ENCODE results near the gene TMEM239.
"Not testable (repeated sequence)": the region's sequence is repeated elsewhere in the genome, so short reads cannot be mapped to it uniquely, and the experiment has no call there.

The TMEM239 gene

DNA sequence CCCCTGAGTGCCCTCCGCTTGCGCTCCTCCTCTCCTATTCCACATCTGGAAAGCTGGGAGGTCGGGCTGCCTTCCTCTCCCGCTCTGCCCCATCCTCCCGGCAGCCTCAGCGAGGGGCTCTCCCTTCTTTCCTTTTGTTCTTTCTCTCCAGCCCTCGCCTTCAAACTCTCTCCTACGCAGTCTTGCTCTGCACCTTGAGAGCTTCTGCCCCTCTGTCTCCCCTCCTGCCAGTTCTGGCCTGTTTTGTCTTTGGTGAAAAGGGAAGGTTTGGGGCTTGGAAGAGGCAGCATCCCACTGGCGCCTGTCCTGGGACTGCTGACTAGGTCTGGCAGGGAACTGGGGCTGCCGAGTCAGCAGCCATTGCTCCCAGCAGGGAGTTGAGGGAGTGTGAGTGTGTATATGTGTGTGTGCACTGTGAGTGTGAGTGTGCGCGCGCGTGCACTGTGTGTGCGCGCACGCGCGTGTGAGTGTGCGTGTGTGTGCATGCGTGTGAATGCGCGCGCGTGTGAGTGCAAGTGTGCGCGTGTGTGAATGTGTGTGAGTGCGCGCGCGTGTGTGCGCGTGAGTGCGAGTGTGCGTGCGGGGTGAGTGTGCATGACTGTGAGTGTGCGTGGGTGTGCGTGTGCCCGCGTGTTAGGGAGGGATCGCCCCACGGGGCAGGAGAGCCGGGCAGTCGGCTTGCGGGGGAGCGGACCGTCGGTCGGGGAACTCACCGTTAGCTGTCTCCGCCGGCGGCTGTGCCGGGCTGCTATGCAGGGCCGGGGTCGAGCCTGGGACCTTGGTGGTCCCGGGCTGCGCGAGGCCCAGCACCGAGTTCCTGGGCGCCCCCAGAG is 16.3 kb upstream of the TMEM239 start:
- no peak for DNase-seq

- no peak for DNase-seq
Measured at GRCh38 chr20:2800521-2801285, 15.5 kb upstream of the TMEM239 start, which contains the start of gene CPXM1. Gene CPXM1 (minus strand): TSS chr20:2800627. CDS start chr20:2800572, 55 bp downstream.

DNA sequence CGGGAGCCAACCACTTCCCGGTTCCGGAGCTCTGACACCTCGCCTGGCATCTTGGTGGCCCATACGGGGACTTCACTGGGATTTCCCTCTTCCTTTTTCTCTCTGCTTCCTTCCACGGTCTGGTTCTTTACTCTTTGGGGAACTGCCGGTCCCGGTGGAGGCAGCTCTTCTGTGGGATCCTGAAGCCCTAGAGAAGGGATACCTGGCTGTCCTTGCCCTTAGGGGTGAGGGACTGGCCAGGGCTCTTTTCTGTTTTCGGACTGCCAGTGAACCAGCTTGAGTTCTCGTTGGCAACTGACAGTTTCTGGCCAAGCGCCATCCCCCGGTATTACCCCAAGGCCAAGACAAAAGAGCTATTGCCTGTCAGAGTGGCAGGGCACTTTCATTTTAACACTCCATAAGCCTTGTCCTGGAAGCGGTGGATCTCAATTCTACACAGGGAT is 14.9 kb upstream of the TMEM239 start:
- DNase-seq = no peak

- DNase-seq = no peak
Measured at GRCh38 chr20:2804041-2804828, 11.9 kb upstream of the TMEM239 start.

DNA sequence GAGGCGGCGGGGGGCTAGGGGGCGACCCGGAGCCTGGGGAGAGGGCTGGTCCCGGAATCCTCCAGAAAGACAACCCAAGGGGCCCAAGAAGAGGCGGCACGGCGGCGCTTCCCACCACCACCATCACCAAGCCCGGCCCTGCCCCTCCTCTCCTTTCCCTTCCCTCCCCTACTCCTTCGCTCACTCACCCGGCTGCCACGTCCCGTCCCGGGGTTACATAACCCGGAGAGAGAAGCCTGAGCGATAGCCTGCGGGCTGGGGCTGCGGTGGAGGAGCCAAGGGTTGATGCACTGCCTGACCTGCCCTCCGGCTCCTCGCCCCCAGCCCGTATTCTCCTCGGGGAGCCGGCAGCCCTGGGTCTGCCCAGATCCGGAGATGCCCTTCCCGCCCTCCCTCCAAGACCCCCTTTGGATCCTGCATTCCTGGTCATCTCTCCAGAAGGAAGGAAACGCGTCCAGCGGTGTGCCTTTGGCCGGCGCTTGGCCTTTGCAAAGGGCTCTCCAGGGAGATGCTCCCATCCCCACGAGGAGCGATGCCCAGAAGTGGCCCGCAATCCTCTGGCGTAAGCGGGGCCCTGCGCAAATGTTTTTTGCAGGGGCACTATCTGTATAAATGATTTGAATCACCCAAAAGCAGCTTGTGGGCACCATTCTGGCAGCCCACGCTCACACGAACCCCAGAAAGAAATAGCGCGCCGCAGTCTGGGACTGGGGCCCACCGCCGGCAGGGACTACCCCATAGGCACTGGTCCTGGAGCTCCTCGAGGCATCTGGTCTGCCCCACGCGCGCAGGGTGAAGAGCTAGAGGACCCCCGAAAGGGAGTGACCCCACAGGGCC is 11.1 kb upstream of the TMEM239 start:
- no peak for DNase-seq

- no peak for DNase-seq
Measured at GRCh38 chr20:2805689-2806350, 10.3 kb upstream of the TMEM239 start.

- DNase-seq = no peak
Measured at GRCh38 chr20:2806351-2806701, 9.8 kb upstream of the TMEM239 start.

DNA sequence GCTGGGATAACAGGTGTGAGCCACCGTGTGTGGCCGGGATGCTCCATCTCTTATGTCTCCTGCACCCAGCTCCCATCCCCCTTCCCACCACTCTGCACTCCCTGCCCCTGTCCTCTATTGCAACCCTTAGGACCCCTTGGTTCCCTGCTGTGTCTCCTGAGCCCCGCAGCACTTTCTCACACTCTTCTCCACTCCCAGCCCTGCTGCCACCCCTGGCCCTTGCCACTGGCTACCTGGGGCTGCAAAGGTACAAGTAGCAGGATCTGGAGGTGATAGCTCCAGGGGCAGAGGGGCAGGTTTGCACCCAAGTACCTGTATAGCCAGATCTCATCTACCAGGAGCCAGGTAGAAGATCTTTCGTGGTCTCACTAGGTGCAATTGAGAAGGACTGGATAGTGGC is 9.1 kb upstream of the TMEM239 start:
- DNase-seq = no peak

GRCh38 chr20:2807929-2808328 is 8.2 kb upstream of the TMEM239 start:
- DNase-seq = not testable (repeated sequence)

DNA sequence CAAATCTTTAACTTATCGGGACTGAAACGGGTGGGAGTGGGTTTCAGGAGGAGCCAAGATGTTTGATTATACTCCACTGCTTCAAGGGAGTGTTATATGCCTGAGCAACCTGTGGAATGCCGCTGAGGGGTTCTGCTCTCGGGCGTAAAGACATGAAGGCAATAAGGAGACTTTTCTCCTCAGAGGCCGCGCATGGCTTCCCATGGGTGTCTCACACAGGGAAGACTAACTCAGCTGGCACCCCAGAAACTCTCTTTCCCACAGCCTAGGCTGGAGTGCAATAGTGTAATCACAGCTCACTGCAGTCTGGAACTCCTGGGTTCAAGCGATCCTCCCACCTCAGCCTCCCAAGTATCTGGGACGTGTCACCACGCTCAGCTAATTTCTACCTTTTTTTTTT is 6.5 kb upstream of the TMEM239 start:
- DNase-seq = no peak

- DNase-seq = no peak
Measured at GRCh38 chr20:2812189-2812588, 4.0 kb upstream of the TMEM239 start.

DNA sequence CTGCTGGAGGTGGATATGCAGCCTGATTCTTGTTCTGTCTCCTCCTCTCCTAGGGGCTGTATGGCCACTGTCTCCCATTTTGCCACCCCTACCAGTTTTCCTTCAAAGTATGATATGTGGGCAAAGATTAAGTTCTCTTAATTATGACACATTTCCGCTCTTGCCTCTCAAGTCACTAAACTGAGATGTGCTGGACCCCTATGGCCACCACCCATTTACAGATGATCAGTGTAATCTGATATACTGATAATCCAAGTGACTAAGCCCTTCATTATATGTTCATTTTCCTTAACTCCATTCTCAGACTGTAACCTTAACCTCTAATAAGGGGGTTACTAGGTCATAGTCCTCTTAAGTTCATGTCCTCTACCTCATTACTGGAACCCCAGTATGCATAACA is 2.1 kb upstream of the TMEM239 start:
- DNase-seq = no peak

- DNase-seq = peak; percentile 96
Measured at GRCh38 chr20:2814587-2815051, 1.5 kb upstream of the TMEM239 start, which contains the start of gene C20orf141. Gene C20orf141 (plus strand): TSS chr20:2814987. CDS start chr20:2815185, 198 bp downstream.

GRCh38 chr20:2815242-2815900 is 793 bp upstream of the TMEM239 start:
- DNase-seq = no peak

DNA sequence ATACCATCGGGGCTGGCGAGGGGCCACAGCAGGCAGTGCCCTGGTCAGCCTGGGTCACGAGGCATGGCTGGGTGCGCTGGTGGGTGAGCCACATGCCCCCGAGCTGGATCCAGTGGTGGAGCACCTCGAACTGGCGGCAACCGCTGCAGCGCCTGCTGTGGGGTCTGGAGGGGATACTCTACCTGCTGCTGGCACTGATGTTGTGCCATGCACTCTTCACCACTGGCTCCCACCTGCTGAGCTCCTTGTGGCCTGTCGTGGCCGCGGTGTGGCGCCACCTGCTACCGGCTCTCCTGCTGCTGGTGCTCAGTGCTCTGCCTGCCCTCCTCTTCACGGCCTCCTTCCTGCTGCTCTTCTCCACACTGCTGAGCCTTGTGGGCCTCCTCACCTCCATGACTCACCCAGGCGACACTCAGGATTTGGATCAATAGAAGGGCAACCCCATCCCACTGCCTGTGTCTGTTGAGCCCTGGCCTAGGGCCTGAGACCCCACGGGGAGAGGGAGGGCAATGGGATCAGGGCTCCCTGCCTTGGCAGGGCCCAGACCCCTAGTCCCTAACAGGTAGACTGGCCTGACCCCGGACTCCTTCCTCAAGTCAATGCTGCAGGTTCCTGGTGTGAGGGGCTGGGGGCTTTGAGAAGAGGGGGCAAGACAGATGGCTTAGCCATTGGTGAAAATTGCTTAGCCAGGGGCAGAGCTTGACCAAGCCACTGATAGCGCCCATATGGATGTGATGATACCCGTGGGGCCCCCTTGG is 598 bp downstream of the TMEM239 start:
- DNase-seq = no peak

DNA sequence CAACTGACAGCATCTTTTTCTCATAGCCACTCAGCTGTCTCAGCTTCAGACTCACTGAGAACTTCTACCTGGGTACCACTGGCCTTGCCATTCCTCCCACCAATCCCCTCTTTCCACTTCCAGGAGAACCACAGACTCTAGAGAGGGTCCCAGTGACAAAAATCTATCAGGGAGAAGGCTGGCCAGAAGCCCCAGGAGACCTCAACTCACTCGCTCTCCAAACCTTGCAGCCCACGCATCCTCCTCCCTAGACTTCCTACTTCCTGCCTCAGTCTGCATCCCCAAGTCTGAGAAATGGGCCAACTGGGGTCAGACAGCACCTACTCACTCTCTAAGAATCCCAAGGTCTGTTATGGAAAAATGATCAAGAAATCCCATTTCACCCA is 1.2 kb downstream of the TMEM239 start:
- DNase-seq = no peak

DNA sequence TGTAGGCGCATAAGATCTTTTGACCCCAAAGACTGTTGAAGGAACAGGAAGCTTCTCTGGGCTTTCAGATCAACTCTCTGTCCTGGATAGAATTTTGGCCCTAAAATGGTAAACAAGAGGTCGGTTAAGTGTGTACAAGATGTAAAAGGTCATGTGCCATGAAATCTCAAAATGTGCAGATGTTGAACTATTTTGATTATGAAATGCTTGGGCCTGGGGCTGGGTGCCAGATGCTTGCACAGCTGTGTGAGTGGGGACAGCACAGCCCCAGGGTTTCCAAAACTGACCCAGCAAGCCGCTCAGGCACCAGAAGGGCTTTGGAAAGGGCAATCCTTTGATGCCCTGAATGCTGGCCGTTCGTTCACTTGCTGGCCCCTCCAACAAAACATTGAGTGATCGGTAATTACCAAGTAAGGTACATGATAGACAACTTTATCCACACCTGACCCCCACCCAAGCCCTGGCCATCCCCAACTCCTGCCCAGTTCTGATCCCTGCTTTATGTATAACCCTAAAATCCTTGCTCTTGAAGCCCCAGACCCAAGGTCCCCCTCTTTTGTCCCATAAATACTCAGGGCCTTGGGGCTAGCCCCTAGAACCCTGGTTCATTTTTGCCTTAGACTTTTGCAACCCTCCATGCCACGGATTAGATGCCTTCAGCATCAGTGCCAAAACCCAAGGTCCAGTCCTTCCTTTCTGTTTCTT is 1.9 kb downstream of the TMEM239 start:
- no peak for DNase-seq

- DNase-seq = no peak
Measured at GRCh38 chr20:2820084-2820895, 4.1 kb downstream of the TMEM239 start.

Data from T1000 (cell line).